Omental fat pad (tissue), 4 donors: ENCODE results near the gene CLSTN2. TPM values are rescaled to one million over a fixed set of nuclear protein-coding genes. Genes with fewer than 3 reads are reported as not detected.

Experiments used
- ATAC-seq: fragments of 150-250 bp; one replicate; pipeline ENCODE4 v1.9.1; 2016; ENCODE audit warnings: mild to moderate bottlenecking, moderate library complexity; ENCODE audit not compliant: low FRiP score
- DNase-seq: peaks from one replicate; pipeline ENCODE4 v3.0.0-alpha.2; 2019; ENCODE audit warnings: low spot score
- CTCF ChIP-seq, 3 donors: fragments of 450-650 bp; IDR thresholded peaks; one replicate each; pipeline ENCODE4 v1.5.1; 2016 to 2017; ENCODE audit warnings: antibody characterized with exemption in 3 of 3, mild to moderate bottlenecking in 3 of 3, moderate library complexity in 2 of 3
- total RNA-seq, 4 donors: library from RNA; depleted of rRNA; stranded (reverse); fragments of >200 nt; gene quantifications; one replicate each; pipeline ENCODE4 v1.1.0, GENCODE V29; 2016

CLSTN2 gene
- total RNA-seq, 4 donors from 2014 or later: 20.0 to 40.5 (median 37.8) TPM

GRCh38 chr3:140523600-140523999 lies 588.6 kb downstream of the CLSTN2 start:
- no peak for ATAC-seq
- no peak for TF ChIP-seq CTCF (IDR thresholded peaks at IDR 0.05)

GRCh38 chr3:140527156-140527555 lies 592.2 kb downstream of the CLSTN2 start:
- ATAC-seq (no peak), DNase-seq (no peak)
- no peak for TF ChIP-seq CTCF (IDR thresholded peaks at IDR 0.05)

More at GRCh38 chr3:140523600-140523999, 588.6 kb downstream of the CLSTN2 start:
- DNase-seq: no peak

GRCh38 chr3:140529096-140529495 lies 594.1 kb downstream of the CLSTN2 start:
- peak; percentile 83 for ATAC-seq
- no peak for TF ChIP-seq CTCF (IDR thresholded peaks at IDR 0.05)
- no peak for DNase-seq

- TF ChIP-seq CTCF (IDR thresholded peaks at IDR 0.05): no peak
- ATAC-seq: no peak
- no peak for DNase-seq
These were observed 594.6 kb downstream of the CLSTN2 start for GRCh38 chr3:140529558-140529957.

GRCh38 chr3:140530131-140530530 lies 595.1 kb downstream of the CLSTN2 start:
- TF ChIP-seq CTCF (IDR thresholded peaks at IDR 0.05): no peak
- ATAC-seq (no peak), DNase-seq (no peak)

- DNase-seq: no peak
- no peak for ATAC-seq
- no peak for TF ChIP-seq CTCF (IDR thresholded peaks at IDR 0.05)
These were observed 595.6 kb downstream of the CLSTN2 start for GRCh38 chr3:140530603-140531002.

- DNase-seq: no peak
- ATAC-seq: no peak
- TF ChIP-seq CTCF (IDR thresholded peaks at IDR 0.05): no peak
These were observed 597.9 kb downstream of the CLSTN2 start for GRCh38 chr3:140532793-140533330.
